ENCODE measurements around the gene PASK. TPM values are rescaled to one million over a fixed set of nuclear protein-coding genes. Genes with fewer than 3 reads are reported as not detected.

Gene PASK
- total RNA-seq, 1 experiment from 2014 or later: 45.8 TPM

DNA sequence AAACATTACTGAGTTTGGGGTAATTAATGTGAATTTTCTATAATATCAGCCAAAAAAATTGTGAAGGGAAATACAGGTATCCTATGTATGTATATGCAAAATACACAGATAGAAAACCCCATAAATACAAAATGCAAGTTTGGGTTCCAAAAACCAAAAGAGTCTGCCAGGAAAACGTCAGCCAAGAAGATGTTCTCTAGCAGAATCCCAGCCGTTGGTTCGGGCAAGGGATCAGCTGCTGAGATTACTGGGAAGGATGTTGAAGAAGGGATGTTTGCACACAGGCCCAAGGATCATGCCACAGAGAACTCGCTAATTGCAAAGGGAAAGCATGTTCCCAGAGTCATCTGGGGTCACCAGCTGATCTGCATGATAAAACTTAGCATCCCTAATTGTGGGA, 29.7 kb upstream of the PASK start:
- ATAC-seq: no peak
- intact Hi-C loops (cut with micrococcal nuclease): no loop called here
- TF ChIP-seq, protein P1, sequence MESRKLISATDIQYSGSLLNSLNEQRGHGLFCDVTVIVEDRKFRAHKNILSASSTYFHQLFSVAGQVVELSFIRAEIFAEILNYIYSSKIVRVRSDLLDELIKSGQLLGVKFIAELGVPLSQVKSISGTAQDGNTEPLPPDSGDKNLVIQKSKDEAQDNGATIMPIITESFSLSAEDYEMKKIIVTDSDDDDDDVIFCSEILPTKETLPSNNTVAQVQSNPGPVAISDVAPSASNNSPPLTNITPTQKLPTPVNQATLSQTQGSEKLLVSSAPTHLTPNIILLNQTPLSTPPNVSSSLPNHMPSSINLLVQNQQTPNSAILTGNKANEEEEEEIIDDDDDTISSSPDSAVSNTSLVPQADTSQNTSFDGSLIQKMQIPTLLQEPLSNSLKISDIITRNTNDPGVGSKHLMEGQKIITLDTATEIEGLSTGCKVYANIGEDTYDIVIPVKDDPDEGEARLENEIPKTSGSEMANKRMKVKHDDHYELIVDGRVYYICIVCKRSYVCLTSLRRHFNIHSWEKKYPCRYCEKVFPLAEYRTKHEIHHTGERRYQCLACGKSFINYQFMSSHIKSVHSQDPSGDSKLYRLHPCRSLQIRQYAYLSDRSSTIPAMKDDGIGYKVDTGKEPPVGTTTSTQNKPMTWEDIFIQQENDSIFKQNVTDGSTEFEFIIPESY (IDR thresholded peaks at IDR 0.05; ENCODE audit: extremely low read depth, insufficient replicate concordance, low read length): no peak
- TF ChIP-seq POLR2AphosphoS5 (IDR thresholded peaks at IDR 0.05; ENCODE audit: low read depth, low read length): no peak
- TF ChIP-seq TCF7L2 (IDR thresholded peaks at IDR 0.05; ENCODE audit: borderline replicate concordance, extremely low read depth, insufficient read depth, insufficient read length): no peak
- TF ChIP-seq ZFX (IDR thresholded peaks at IDR 0.05): no peak
- TF ChIP-seq EZH2 (IDR thresholded peaks at IDR 0.05): no peak
- no peak for TF ChIP-seq ELF1 (IDR thresholded peaks at IDR 0.05; ENCODE audit: borderline replicate concordance, low read depth)
- TF ChIP-seq SIN3A (IDR thresholded peaks at IDR 0.05; ENCODE audit: low read depth): no peak
- TF ChIP-seq, protein P2, sequence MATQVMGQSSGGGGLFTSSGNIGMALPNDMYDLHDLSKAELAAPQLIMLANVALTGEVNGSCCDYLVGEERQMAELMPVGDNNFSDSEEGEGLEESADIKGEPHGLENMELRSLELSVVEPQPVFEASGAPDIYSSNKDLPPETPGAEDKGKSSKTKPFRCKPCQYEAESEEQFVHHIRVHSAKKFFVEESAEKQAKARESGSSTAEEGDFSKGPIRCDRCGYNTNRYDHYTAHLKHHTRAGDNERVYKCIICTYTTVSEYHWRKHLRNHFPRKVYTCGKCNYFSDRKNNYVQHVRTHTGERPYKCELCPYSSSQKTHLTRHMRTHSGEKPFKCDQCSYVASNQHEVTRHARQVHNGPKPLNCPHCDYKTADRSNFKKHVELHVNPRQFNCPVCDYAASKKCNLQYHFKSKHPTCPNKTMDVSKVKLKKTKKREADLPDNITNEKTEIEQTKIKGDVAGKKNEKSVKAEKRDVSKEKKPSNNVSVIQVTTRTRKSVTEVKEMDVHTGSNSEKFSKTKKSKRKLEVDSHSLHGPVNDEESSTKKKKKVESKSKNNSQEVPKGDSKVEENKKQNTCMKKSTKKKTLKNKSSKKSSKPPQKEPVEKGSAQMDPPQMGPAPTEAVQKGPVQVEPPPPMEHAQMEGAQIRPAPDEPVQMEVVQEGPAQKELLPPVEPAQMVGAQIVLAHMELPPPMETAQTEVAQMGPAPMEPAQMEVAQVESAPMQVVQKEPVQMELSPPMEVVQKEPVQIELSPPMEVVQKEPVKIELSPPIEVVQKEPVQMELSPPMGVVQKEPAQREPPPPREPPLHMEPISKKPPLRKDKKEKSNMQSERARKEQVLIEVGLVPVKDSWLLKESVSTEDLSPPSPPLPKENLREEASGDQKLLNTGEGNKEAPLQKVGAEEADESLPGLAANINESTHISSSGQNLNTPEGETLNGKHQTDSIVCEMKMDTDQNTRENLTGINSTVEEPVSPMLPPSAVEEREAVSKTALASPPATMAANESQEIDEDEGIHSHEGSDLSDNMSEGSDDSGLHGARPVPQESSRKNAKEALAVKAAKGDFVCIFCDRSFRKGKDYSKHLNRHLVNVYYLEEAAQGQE (IDR thresholded peaks at IDR 0.05; ENCODE audit: low read depth): no peak
- no peak for TF ChIP-seq JUND (IDR thresholded peaks at IDR 0.05)
- TF ChIP-seq, protein P3, sequence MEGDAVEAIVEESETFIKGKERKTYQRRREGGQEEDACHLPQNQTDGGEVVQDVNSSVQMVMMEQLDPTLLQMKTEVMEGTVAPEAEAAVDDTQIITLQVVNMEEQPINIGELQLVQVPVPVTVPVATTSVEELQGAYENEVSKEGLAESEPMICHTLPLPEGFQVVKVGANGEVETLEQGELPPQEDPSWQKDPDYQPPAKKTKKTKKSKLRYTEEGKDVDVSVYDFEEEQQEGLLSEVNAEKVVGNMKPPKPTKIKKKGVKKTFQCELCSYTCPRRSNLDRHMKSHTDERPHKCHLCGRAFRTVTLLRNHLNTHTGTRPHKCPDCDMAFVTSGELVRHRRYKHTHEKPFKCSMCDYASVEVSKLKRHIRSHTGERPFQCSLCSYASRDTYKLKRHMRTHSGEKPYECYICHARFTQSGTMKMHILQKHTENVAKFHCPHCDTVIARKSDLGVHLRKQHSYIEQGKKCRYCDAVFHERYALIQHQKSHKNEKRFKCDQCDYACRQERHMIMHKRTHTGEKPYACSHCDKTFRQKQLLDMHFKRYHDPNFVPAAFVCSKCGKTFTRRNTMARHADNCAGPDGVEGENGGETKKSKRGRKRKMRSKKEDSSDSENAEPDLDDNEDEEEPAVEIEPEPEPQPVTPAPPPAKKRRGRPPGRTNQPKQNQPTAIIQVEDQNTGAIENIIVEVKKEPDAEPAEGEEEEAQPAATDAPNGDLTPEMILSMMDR (IDR thresholded peaks at IDR 0.05 in 2 of 3, conservative IDR thresholded peaks at IDR 0.05 in 1 of 3; ENCODE audit: borderline replicate concordance in 1 of 3, insufficient read depth in 1 of 3, low read depth in 2 of 3, low read length in 2 of 3): no peak
- no peak for TF ChIP-seq POLR2A (IDR thresholded peaks at IDR 0.05; ENCODE audit: borderline replicate concordance, extremely low read depth, insufficient read depth, insufficient read length)
- TF ChIP-seq EZH2phosphoT487 (IDR thresholded peaks at IDR 0.05; ENCODE audit: borderline replicate concordance): no peak
- Histone ChIP-seq H3K36me3 (ENCODE audit: control insufficient read depth in 1 of 2, insufficient read depth in 2 of 2, low read length in 2 of 2) (no peaks in the 10 kb centered on the region), H2AFZ (ENCODE audit: low read depth, low read length, poor library complexity, severe bottlenecking) (no peak overlapping the region), H3K9me3 (ENCODE audit: control insufficient read depth in 1 of 2, insufficient read depth in 1 of 2, low read depth in 1 of 2, low read length in 2 of 2) (no peaks in the 10 kb centered on the region), H3K27me3 (ENCODE audit: insufficient read depth, low read length) (no peaks in the 10 kb centered on the region), H3K4me1 (ENCODE audit: control insufficient read depth in 1 of 2, insufficient read depth in 2 of 2, low read length in 2 of 2) (no peaks in the 10 kb centered on the region), H4K20me1 (ENCODE audit: insufficient read depth) (no peaks in the 10 kb centered on the region), H3K79me2 (ENCODE audit: insufficient read depth, low read length) (no peaks in the 10 kb centered on the region), H3K9ac (ENCODE audit: low read length) (no peak overlapping the region), H3K27ac (ENCODE audit: low read depth, low read length) (no peak overlapping the region), H3K4me3 (replicated peaks in 1 of 2; ENCODE audit: low read depth in 1 of 2, low read length in 2 of 2) (no peak overlapping the region), H3K9me2 (ENCODE audit: insufficient read depth) (no peaks in the 10 kb centered on the region), H3K4me2 (ENCODE audit: low read length) (no peak overlapping the region)
- ChIA-PET CTCF (no interaction called here), RAD21 (ENCODE audit: low non-redundant PET in 1 of 2, low total read pairs in 2 of 2, uncharacterized antibody in 2 of 2, unreplicated experiment in 2 of 2) (no interaction called here), POLR2A (no interaction called here)
- no TSS peak for BruUV-seq (replicated peaks)
- DNase-seq (ENCODE audit: low read depth, low spot score): no peak

Data from HCT116 (cell line).